OCI-LY7 (cell line): ENCODE results near the gene IDH2. TPM values are rescaled to one million over a fixed set of nuclear protein-coding genes. Genes with fewer than 3 reads are reported as not detected.
A peak's percentile ranks its signal among the peaks of the same experiment; 100 is the strongest.
"Not testable (repeated sequence)": the region's sequence is repeated elsewhere in the genome, so short reads cannot be mapped to it uniquely, and the experiment has no call there.

ENCODE experiments used
- BruUV-seq: library from RNA; stranded (reverse); fragments of 400-500 nt; replicated peaks from 2 replicates; lab custom pipeline; 2021; lab: Mats Ljungman, UMichigan
- CTCF ChIA-PET: fragments of 300-600 bp; sonication (Branson Sonifier 250); formaldehyde crosslinking; loops from one replicate; lab custom pipeline; 2022; ENCODE audit warnings: antibody characterized with exemption; ENCODE audit not compliant: unreplicated experiment; lab: Charles Lee
- POLR2A ChIA-PET: fragments of 300-600 bp; sonication (Branson Sonifier 250); formaldehyde crosslinking; loops from one replicate; lab custom pipeline; 2022; ENCODE audit warnings: antibody characterized with exemption; lab: Charles Lee
- DNase-seq: peaks from one replicate; pipeline ENCODE4 v3.0.0-alpha.2; 2015; ENCODE audit warnings: low spot score
- H2AFZ ChIP-seq: fragments of 200-600 bp; sonication (generic), shearing (Covaris generic); 2 replicates; pipeline ENCODE4 v1.6.1; 2014; ENCODE audit warnings: mild to moderate bottlenecking, antibody characterized with exemption, low read length, moderate library complexity
- H3K27ac ChIP-seq: fragments of 200-600 bp; sonication (generic); 2 replicates; pipeline ENCODE4 v1.5.1; 2014; ENCODE audit warnings: mixed run types, low read depth, mild to moderate bottlenecking, moderate library complexity, low read length, inconsistent platforms; ENCODE audit not compliant: poor library complexity, severe bottlenecking
- H3K36me3 ChIP-seq: fragments of 200-600 bp; sonication (generic); 2 replicates; pipeline ENCODE4 v1.6.1; 2014; ENCODE audit warnings: mild to moderate bottlenecking, antibody characterized with exemption, low read length, moderate library complexity, mixed read lengths; ENCODE audit not compliant: insufficient read depth
- H3K4me1 ChIP-seq: fragments of 200-600 bp; sonication (generic); 2 replicates; pipeline ENCODE4 v1.5.1; 2014; ENCODE audit warnings: mild to moderate bottlenecking, low read length; ENCODE audit not compliant: insufficient read depth, poor library complexity, severe bottlenecking
- H3K4me2 ChIP-seq: fragments of 200-600 bp; sonication (generic); 2 replicates; pipeline ENCODE4 v1.6.1; 2014; ENCODE audit warnings: mild to moderate bottlenecking, low read length
- H3K4me3 ChIP-seq: fragments of 200-600 bp; sonication (generic); 2 replicates; pipeline ENCODE4 v1.5.1; 2014; ENCODE audit warnings: mild to moderate bottlenecking, low read depth, low read length; ENCODE audit not compliant: poor library complexity, severe bottlenecking
- H3K79me2 ChIP-seq: fragments of 200-600 bp; sonication (generic); 2 replicates; pipeline ENCODE4 v1.6.1; 2016; ENCODE audit warnings: low read depth, mild to moderate bottlenecking, low read length, moderate library complexity, mixed read lengths; ENCODE audit not compliant: insufficient read depth
- H3K9me2 ChIP-seq: fragments of 200-600 bp; sonication (generic); 2 replicates; pipeline ENCODE4 v1.6.1; 2016; ENCODE audit warnings: mild to moderate bottlenecking, low read length, mixed read lengths; ENCODE audit not compliant: insufficient read depth
- H3K9me3 ChIP-seq: fragments of 200-600 bp; sonication (generic); 2 replicates; pipeline ENCODE4 v1.6.1; 2014; ENCODE audit warnings: mild to moderate bottlenecking, mixed run types, low read length, mixed read lengths
- H4K20me1 ChIP-seq: fragments of 200-600 bp; sonication (generic); 2 replicates; pipeline ENCODE4 v1.6.1; 2014; ENCODE audit warnings: mild to moderate bottlenecking, antibody characterized with exemption, low read length, moderate library complexity, mixed read lengths; ENCODE audit not compliant: insufficient read depth
- CTCF ChIP-seq: fragments of 200-600 bp; sonication (generic); conservative IDR thresholded peaks from 2 replicates; pipeline ENCODE4 v1.5.1; 2014; ENCODE audit warnings: mild to moderate bottlenecking, antibody characterized with exemption, low read length, moderate library complexity, mixed read lengths
- EZH2phosphoT487 ChIP-seq: fragments of 200-600 bp; sonication (generic); IDR thresholded peaks from 2 replicates; pipeline ENCODE4 v1.6.1; 2018; ENCODE audit warnings: low read depth, borderline replicate concordance, mild to moderate bottlenecking, mixed run types, antibody characterized with exemption, low read length, moderate library complexity, mixed read lengths
- intact Hi-C: fragments of 100-400 bp; cut with micrococcal nuclease; formaldehyde crosslinking; loops from one replicate; pipeline ENCODE4 v1.10.0; 2022; ENCODE audit not compliant: unreplicated experiment
- total RNA-seq, 2 experiments: library from RNA; depleted of rRNA in 1 of 2; stranded (reverse); fragments of >200 nt in 1 of 2; shearing (Covaris generic) in 1 of 2; gene quantifications; 2 replicates each; pipeline ENCODE4 v1.2.3, GENCODE V29; 2014 to 2022

Gene IDH2
- total RNA-seq, 2 experiments from 2014 or later: 220 to 224 TPM

DNA sequence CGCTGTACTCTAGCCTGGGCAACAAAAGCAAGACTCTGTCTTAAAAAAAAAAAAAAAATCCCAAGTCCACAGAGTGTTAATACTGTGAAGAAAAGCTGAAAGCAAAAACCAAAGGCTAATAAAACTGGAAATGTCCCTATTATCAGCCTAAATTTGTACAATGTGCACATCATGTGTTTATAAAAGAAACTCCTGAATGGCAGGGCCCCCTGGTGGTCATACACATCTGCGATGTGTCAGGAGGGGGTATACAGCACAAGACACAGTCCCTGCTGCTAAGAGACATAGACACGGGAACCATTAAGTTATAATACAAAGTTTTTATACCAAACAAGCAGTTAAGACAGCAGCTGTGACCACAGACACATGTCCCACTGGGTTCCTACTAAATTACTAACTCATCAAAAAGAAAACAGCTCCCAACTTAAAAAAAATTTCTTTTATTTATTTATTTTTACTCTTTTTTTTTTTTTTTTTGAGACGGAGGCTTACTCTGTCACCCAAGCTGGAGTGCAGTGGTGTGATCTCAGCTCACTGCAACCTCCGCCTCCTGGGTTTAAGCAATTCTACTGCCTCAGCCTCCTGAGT lies 31.0 kb downstream of the IDH2 start:
- CTCF ChIA-PET: interaction anchor here (0.5 to 1.5 kb wide), 3 partner anchors 12 to 121 kb away, joined by 3 read pairs; no protein-coding TSS in a partner anchor
- no TSS peak for BruUV-seq
- Histone ChIP-seq H3K9me3 (no peaks in the 10 kb centered on the region), H3K36me3 (peaks cover 49% of the 10 kb centered on the region), H3K4me1 (peaks cover 20% of the 10 kb centered on the region), H3K4me3 (no peak overlapping the region), H3K4me2 (no peak overlapping the region), H3K27ac (no peak overlapping the region), H2AFZ (no peak overlapping the region), H3K79me2 (no peaks in the 10 kb centered on the region), H4K20me1 (no peaks in the 10 kb centered on the region), H3K9me2 (no peaks in the 10 kb centered on the region)
- peak; percentile 88 for DNase-seq
- TF ChIP-seq EZH2phosphoT487: no peak
- TF ChIP-seq CTCF: peak; percentile 95
- POLR2A ChIA-PET: interaction anchor here (0.7 to 1.9 kb wide), 7 partner anchors 12 to 337 kb away, joined by 3 to 5 read pairs (median 3); no protein-coding TSS in a partner anchor
- intact Hi-C loops: loop anchor here (1.0 to 5.0 kb wide), 4 partner anchors 70 to 329 kb away; partner anchors contain the start of gene ZNF710

DNA sequence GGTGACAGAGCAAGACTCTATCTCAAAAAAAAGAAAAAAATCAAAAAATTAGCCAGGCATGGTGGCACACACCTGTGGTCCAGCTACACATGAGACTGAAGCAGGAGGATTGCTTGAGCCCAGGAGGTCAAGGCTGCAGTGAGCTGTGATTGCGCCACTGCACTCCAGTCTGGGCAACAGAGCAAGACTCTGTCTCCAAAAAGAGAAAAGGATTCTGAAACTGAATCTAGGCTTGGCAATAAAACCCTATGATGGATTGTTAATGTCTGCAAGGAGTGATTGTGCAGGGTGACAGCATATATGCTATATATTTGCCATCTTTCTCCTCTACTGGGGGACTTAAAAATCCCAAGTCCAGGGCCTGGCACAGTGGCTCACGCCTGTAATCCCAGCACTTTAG lies 31.6 kb downstream of the IDH2 start:
- H3K4me2 ChIP-seq, H2AFZ ChIP-seq, DNase-seq, H3K4me3 ChIP-seq, H3K9me3 ChIP-seq, H3K79me2 ChIP-seq, H4K20me1 ChIP-seq, H3K27ac ChIP-seq, H3K9me2 ChIP-seq, BruUV-seq: not testable (repeated sequence)
- ChIA-PET POLR2A (interaction anchor here (0.7 to 1.9 kb wide), 4 partner anchors 95 to 301 kb away, joined by 3 to 5 read pairs (median 4); no protein-coding TSS in a partner anchor), CTCF (interaction anchor here (1.5 kb wide), 1 partner anchor 15 kb away, joined by 3 read pairs; no protein-coding TSS in a partner anchor)
- peaks cover 43% of the 10 kb centered on the region for H3K36me3 ChIP-seq
- peaks cover 20% of the 10 kb centered on the region for H3K4me1 ChIP-seq
- intact Hi-C loops: loop anchor here (1.0 to 5.0 kb wide), 4 partner anchors 69 to 328 kb away; partner anchors contain the start of gene ZNF710

GRCh38 chr15:90067953-90068606 lies 34.2 kb downstream of the IDH2 start:
- Histone ChIP-seq H3K4me3 (no peak overlapping the region), H3K9me2 (no peaks in the 10 kb centered on the region), H2AFZ (no peak overlapping the region), H3K79me2 (no peaks in the 10 kb centered on the region), H4K20me1 (no peaks in the 10 kb centered on the region), H3K4me1 (peaks cover 31% of the 10 kb centered on the region), H3K27ac (no peak overlapping the region), H3K9me3 (no peaks in the 10 kb centered on the region), H3K4me2 (no peak overlapping the region), H3K36me3 (peaks cover 35% of the 10 kb centered on the region)
- intact Hi-C loops: no loop called here
- CTCF ChIA-PET: no interaction called here
- POLR2A ChIA-PET: no interaction called here
- TF ChIP-seq CTCF: no peak
- no peak for TF ChIP-seq EZH2phosphoT487
- BruUV-seq: no TSS peak
- no peak for DNase-seq
